ENCODE data around the gene MROH2B. TPM values are rescaled to one million over a fixed set of nuclear protein-coding genes. Genes with fewer than 3 reads are reported as not detected.

Gene MROH2B
- total RNA-seq, result 1 to 10 TPM in 1 of 2 donors, not detected in 1; 7.3 TPM

DNA sequence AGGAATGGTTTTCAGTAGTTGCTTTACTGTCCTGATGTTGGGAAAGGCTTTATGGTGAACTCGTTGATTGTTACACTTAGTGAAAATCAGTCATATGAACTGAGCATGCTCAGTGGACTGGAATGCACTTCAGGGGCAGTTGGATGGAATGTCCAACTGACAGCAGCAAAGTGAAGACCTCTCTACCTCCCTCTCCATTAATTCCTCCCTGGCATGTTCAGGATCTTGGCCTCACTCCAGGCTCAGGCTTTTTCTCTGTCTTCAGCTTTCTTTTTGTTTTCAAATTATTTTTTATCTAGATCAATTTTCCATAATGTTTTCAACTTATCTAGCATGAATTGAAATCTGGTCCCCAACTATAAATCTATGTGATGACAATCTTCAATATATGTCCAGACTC lies at the start of gene MROH2B:
Gene MROH2B, minus strand, starts transcription at position 101 of the 400 bp plus-strand sequence. CDS start 490 bp downstream, outside the sequence.
- no peak within 1 kb of the TSS for H3K27ac ChIP-seq
- 75% methylated on average over 1 of the region's 1 CpG for WGBS
- no peaks in the 10 kb centered on the region for H3K27me3 ChIP-seq (replicated peaks; ENCODE audit: insufficient read depth)
- no peaks in the 10 kb centered on the region for H3K4me1 ChIP-seq (replicated peaks)
- no peak within 1 kb of the TSS for H3K4me3 ChIP-seq
- TF ChIP-seq POLR2A (IDR thresholded peaks at IDR 0.05) (no peak), POLR2AphosphoS5 (IDR thresholded peaks at IDR 0.05) (no peak)
- TF ChIP-seq, protein P1, sequence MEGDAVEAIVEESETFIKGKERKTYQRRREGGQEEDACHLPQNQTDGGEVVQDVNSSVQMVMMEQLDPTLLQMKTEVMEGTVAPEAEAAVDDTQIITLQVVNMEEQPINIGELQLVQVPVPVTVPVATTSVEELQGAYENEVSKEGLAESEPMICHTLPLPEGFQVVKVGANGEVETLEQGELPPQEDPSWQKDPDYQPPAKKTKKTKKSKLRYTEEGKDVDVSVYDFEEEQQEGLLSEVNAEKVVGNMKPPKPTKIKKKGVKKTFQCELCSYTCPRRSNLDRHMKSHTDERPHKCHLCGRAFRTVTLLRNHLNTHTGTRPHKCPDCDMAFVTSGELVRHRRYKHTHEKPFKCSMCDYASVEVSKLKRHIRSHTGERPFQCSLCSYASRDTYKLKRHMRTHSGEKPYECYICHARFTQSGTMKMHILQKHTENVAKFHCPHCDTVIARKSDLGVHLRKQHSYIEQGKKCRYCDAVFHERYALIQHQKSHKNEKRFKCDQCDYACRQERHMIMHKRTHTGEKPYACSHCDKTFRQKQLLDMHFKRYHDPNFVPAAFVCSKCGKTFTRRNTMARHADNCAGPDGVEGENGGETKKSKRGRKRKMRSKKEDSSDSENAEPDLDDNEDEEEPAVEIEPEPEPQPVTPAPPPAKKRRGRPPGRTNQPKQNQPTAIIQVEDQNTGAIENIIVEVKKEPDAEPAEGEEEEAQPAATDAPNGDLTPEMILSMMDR (IDR thresholded peaks at IDR 0.05), result no peak
- H3K9me3 ChIP-seq, result no peaks in the 10 kb centered on the region
- intact Hi-C loops (cut with DNase I), result no loop called here
- H3K36me3 ChIP-seq, result no peaks in the 10 kb centered on the region
- no peak for DNase-seq (ENCODE audit: low spot score)

DNA sequence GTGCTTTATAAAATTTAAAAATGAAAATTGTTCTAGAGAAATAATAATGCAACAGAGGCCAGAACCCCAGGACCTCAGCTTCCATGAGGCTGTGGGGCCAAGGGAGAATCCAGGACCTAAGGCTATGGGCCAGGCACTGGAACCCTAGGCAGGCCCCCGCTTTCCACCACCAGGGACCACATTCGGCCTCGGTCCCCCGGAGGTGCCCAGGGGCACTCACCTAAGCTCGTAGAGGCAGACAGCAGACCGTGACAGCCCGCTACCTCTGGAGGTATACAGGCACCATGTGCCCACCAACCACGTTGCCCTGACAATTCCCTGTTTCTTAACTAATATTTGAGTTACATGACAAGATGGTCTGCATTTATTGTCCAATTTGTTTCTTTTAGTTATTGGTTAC lies 49.5 kb upstream of the MROH2B start:
- 96% methylated on average over 8 of the region's 8 CpGs for WGBS
- TF ChIP-seq, protein P1 (IDR thresholded peaks at IDR 0.05), result no peak
- no peak for TF ChIP-seq POLR2AphosphoS5 (IDR thresholded peaks at IDR 0.05)
- TF ChIP-seq POLR2A (IDR thresholded peaks at IDR 0.05), result no peak
- intact Hi-C loops (cut with DNase I), result no loop called here
- no peaks in the 10 kb centered on the region for H3K9me3 ChIP-seq
- no peaks in the 10 kb centered on the region for H3K36me3 ChIP-seq
- no peak overlapping the region for H3K27ac ChIP-seq
- H3K4me3 ChIP-seq, result no peak overlapping the region
- DNase-seq (ENCODE audit: low spot score), result no peak
- no peaks in the 10 kb centered on the region for H3K27me3 ChIP-seq (replicated peaks; ENCODE audit: insufficient read depth)
- H3K4me1 ChIP-seq (replicated peaks), result no peaks in the 10 kb centered on the region

DNA sequence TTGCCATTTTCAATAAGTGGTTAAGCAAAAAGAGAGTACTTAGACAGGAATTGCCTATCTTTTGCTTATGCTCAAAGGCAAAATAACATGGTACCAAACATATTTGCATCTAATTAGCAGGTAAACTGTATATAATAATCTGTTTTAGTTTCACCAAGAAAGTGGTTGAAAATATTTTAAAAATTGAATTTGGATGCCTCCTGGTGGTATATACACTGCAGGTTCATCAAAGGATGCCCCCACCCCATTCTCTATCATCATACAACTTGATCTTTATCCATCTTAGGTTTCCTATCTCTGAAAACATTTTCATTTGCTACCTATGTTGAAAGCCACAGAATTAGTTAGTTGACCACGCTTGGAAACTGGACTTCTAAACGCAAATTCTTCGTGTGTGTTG lies 47.0 kb upstream of the MROH2B start:
- Histone ChIP-seq H3K27ac (no peak overlapping the region), H3K4me3 (no peak overlapping the region), H3K27me3 (replicated peaks; ENCODE audit: insufficient read depth) (no peaks in the 10 kb centered on the region), H3K4me1 (replicated peaks) (no peaks in the 10 kb centered on the region), H3K9me3 (no peaks in the 10 kb centered on the region), H3K36me3 (no peaks in the 10 kb centered on the region)
- 93% methylated on average over 3 of the region's 3 CpGs for WGBS
- TF ChIP-seq POLR2A (IDR thresholded peaks at IDR 0.05) (no peak), POLR2AphosphoS5 (IDR thresholded peaks at IDR 0.05) (no peak)
- TF ChIP-seq, protein P1 (IDR thresholded peaks at IDR 0.05), result no peak
- intact Hi-C loops (cut with DNase I), result no loop called here
- DNase-seq (ENCODE audit: low spot score), result no peak

DNA sequence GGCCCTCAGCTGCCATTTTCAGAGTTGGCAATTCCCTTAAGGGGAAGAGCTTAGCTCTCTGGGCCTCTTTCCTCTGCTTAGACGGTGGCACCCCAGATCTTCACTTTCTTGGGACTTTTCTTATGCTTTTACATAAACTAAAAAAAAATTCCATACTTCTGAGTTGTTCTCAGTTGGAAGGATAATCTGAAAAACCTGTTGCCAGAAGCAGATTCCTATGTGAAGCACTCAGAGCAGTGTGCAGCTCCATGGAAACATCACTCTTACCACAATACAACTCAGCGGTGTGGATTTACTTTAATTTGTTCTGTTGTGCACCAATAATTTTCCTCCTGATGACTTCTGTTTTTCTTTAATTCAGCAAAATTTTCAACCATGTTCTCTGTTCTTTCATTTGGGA lies 44.1 kb upstream of the MROH2B start:
- Histone ChIP-seq H3K4me1 (replicated peaks) (no peaks in the 10 kb centered on the region), H3K36me3 (no peaks in the 10 kb centered on the region), H3K27me3 (replicated peaks; ENCODE audit: insufficient read depth) (no peaks in the 10 kb centered on the region), H3K4me3 (no peak overlapping the region), H3K9me3 (no peaks in the 10 kb centered on the region), H3K27ac (no peak overlapping the region)
- DNase-seq (ENCODE audit: low spot score), result no peak
- WGBS, result 81% methylated on average over 2 of the region's 2 CpGs
- intact Hi-C loops (cut with DNase I), result no loop called here
- no peak for TF ChIP-seq POLR2A (IDR thresholded peaks at IDR 0.05)
- TF ChIP-seq, protein P1 (IDR thresholded peaks at IDR 0.05), result no peak
- no peak for TF ChIP-seq POLR2AphosphoS5 (IDR thresholded peaks at IDR 0.05)

All from prostate gland (tissue), 2 donors.